B cell (primary cell): ENCODE data around the gene CPPED1. TPM values are rescaled to one million over a fixed set of nuclear protein-coding genes. Genes with fewer than 3 reads are reported as not detected.

Experiments used
- ATAC-seq: fragments of 200-7000 bp; cut with Tn5 transposase; one replicate; pipeline ENCODE4 v1.10.0; 2021; ENCODE audit warnings: low read depth, mild to moderate bottlenecking, moderate number of reproducible peaks, moderate library complexity
- CTCF ChIA-PET: fragments of 350-600 bp; sonication (Branson Sonifier 250); formaldehyde crosslinking; loops from one replicate; lab custom pipeline; 2021; ENCODE audit warnings: antibody characterized with exemption, inconsistent platforms; lab: Charles Lee
- POLR2A ChIA-PET: fragments of 350-600 bp; sonication (Branson Sonifier 250); formaldehyde crosslinking; loops from one replicate; lab custom pipeline; 2021; ENCODE audit warnings: antibody characterized with exemption; lab: Charles Lee
- DNase-seq: peaks from one replicate; pipeline ENCODE4 v3.0.0; 2013
- H2AFZ ChIP-seq: 2 replicates; pipeline ENCODE4 v1.6.1; 2012; ENCODE audit warnings: mild to moderate bottlenecking, low read depth, low read length; ENCODE audit not compliant: insufficient read depth, poor library complexity, severe bottlenecking
- H3K27ac ChIP-seq, 2 donors: 1 replicate in 1 of 2; 2 replicates in 1 of 2; pipeline ENCODE4 v1.5.1; 2012 to 2013; ENCODE audit warnings: low read length in 2 of 2, mild to moderate bottlenecking in 2 of 2, moderate library complexity in 1 of 2
- H3K27me3 ChIP-seq, 4 experiments: fragments of 200-600 bp in 1 of 4; sonication (generic) in 1 of 4; replicated peaks in 1 of 4; 1 replicate in 2 of 4; 2 replicates in 2 of 4; pipeline versions ENCODE4 v1.6.1 to v1.7.0; 2013 to 2016; ENCODE audit warnings: low read length in 3 of 4, mild to moderate bottlenecking in 2 of 4, mixed read lengths in 1 of 4, moderate library complexity in 1 of 4; ENCODE audit not compliant: insufficient read depth in 4 of 4, control insufficient read depth in 3 of 4; ENCODE audit errors: control extremely low read depth in 1 of 4
- H3K36me3 ChIP-seq, 2 experiments: replicated peaks in 1 of 2; 1 replicate in 1 of 2; 2 replicates in 1 of 2; pipeline versions ENCODE4 v1.6.1 to v1.7.1; 2013; ENCODE audit warnings: low read length in 1 of 2; ENCODE audit not compliant: insufficient read depth in 2 of 2, control insufficient read depth in 1 of 2; ENCODE audit errors: control extremely low read depth in 1 of 2, extremely low read depth in 1 of 2
- H3K4me1 ChIP-seq, 2 donors: fragments of 200-600 bp in 1 of 2; sonication (generic) in 1 of 2; 1 replicate in 1 of 2; 2 replicates in 1 of 2; pipeline versions ENCODE4 v1.5.1 to v1.6.1; 2013 to 2017; ENCODE audit warnings: low read length in 2 of 2; ENCODE audit not compliant: control insufficient read depth in 2 of 2, insufficient read depth in 2 of 2
- H3K4me2 ChIP-seq: replicated peaks from 2 replicates; pipeline ENCODE3; 2012; ENCODE audit warnings: mild to moderate bottlenecking, low read depth, low read length; ENCODE audit not compliant: poor library complexity, severe bottlenecking
- H3K4me3 ChIP-seq, 5 experiments: fragments of 200-600 bp in 1 of 5; sonication (generic) in 1 of 5; 1 replicate in 3 of 5; 2 replicates in 2 of 5; pipeline versions ENCODE4 v1.5.1 to v1.7.0; 2011 to 2016; ENCODE audit warnings: low read length in 4 of 5, mild to moderate bottlenecking in 4 of 5, low read depth in 2 of 5, control low read depth in 1 of 5, moderate library complexity in 1 of 5; ENCODE audit not compliant: insufficient read depth in 1 of 5; ENCODE audit errors: control extremely low read depth in 1 of 5, extremely low read depth in 1 of 5
- H3K79me2 ChIP-seq: fragments of 200-600 bp; sonication (generic); one replicate; pipeline ENCODE4 v1.6.0; 2016; ENCODE audit warnings: low read length; ENCODE audit not compliant: control insufficient read depth, insufficient read depth
- H3K9ac ChIP-seq: fragments of 200-600 bp; sonication (generic); 2 replicates; pipeline ENCODE4 v1.6.1; 2017; ENCODE audit warnings: mild to moderate bottlenecking, low read length, moderate library complexity
- H3K9me3 ChIP-seq, 3 donors: one replicate each; pipeline versions ENCODE4 v1.6.1 to v1.7.1; 2013; ENCODE audit warnings: low read length in 2 of 3; ENCODE audit not compliant: control insufficient read depth in 2 of 3, insufficient read depth in 1 of 3; ENCODE audit errors: control extremely low read depth in 1 of 3
- H4K20me1 ChIP-seq: 2 replicates; pipeline ENCODE4 v1.6.0; 2012; ENCODE audit warnings: mild to moderate bottlenecking, low read length; ENCODE audit not compliant: insufficient read depth, control insufficient read depth, poor library complexity, severe bottlenecking
- H3K27ac Mint-ChIP-seq: one replicate; pipeline ENCODE4 v1.8.0; 2021; ENCODE audit warnings: mixed read lengths
- H3K27me3 Mint-ChIP-seq: one replicate; pipeline ENCODE4 v1.8.0; 2021; ENCODE audit warnings: mixed read lengths
- H3K4me1 Mint-ChIP-seq: one replicate; pipeline ENCODE4 v1.8.0; 2021; ENCODE audit warnings: mixed read lengths
- H3K4me3 Mint-ChIP-seq: one replicate; pipeline ENCODE4 v1.8.0; 2021; ENCODE audit warnings: mixed read lengths
- H3K9me3 Mint-ChIP-seq: one replicate; pipeline ENCODE4 v1.8.0; 2022; ENCODE audit warnings: mixed read lengths; ENCODE audit not compliant: insufficient read depth
- EZH2 ChIP-seq: IDR thresholded peaks from 2 replicates; pipeline ENCODE4 v1.6.1; 2012; ENCODE audit warnings: borderline replicate concordance, low read depth, mild to moderate bottlenecking, moderate library complexity, low read length; ENCODE audit not compliant: insufficient read depth, poor library complexity, severe bottlenecking
- WGBS: methylation state at CpG from one replicate; pipeline ENCODE4 v1.1.5; 2013; ENCODE audit warnings: missing lambda C conversion rate; ENCODE audit not compliant: insufficient coverage; 5-methylcytosine and 5-hydroxymethylcytosine counted together
- intact Hi-C: fragments of 100-400 bp; cut with micrococcal nuclease; formaldehyde crosslinking; loops from one replicate; pipeline ENCODE4 v1.10.0; 2022
- polyA plus RNA-seq: library from polyadenylated mRNA; depleted of rRNA; stranded (reverse); fragments of >200 nt; gene quantifications from 2 replicates; pipeline ENCODE4 v1.2.3, GENCODE V29; 2012
- small RNA-seq: library from RNA; depleted of rRNA; stranded (forward); fragments of <200 nt; gene quantifications from one replicate; pipeline ENCODE3, GENCODE V24; 2012; ENCODE audit warnings: low replicate concordance, low read depth; ENCODE audit not compliant: insufficient read length
- total RNA-seq, 2 donors: library from RNA; stranded (reverse); fragments of 120-200 nt in 1 of 2; gene quantifications; 1 replicate in 1 of 2; 2 replicates in 1 of 2; pipeline versions ENCODE4 v1.2.3 to v1.2.4, GENCODE V29; 2013 to 2022
- TF ChIP-seq, protein P1 (sequence below): fragments of 200-600 bp; IDR thresholded peaks from one replicate; pipeline ENCODE4 v1.8.0; 2022; ENCODE audit warnings: antibody characterized with exemption, mild to moderate bottlenecking

Gene CPPED1
- total and polyA plus RNA-seq, 2 donors (not counting 1 experiment from before 2014, with no cell fraction given), result 5.9 to 11.3 TPM

DNA sequence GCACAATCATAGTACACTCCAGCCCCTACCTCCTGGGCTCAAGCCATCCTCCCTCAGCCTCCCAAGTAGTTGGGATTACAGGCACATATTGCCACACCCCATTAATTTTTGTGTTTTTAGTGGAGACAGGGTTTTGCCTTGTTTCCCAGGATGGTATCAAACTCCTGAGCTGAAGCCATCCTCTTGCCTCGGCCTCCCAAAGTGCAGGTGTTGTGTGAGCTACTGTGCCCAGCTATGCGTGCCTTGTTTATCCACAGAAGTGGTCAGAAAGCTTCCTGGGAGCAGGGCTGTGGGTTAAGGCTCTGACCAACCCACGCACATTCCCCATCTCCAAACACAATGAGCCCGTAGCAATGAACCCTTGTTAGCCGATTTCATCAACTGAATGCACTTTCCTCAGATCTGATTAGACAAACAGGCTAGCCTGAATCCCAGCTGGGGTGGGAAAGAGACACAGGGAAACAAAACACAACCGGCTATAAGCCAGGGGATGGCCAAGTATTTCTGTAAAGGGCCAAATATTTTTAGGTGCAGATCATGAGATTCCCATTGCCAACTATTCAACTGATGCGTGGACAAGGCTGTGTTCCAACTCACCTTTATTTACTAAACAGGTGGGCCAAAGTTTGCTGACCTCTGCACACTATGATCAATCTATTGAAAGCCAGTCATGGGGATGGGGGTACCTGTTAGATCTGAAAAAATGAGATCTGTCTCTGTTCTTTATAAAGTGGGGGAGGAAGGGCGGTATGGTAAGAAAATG lies 193.6 kb downstream of the CPPED1 start:
- POLR2A ChIA-PET, result no interaction called here
- TF ChIP-seq EZH2, result no peak
- TF ChIP-seq, protein P1, sequence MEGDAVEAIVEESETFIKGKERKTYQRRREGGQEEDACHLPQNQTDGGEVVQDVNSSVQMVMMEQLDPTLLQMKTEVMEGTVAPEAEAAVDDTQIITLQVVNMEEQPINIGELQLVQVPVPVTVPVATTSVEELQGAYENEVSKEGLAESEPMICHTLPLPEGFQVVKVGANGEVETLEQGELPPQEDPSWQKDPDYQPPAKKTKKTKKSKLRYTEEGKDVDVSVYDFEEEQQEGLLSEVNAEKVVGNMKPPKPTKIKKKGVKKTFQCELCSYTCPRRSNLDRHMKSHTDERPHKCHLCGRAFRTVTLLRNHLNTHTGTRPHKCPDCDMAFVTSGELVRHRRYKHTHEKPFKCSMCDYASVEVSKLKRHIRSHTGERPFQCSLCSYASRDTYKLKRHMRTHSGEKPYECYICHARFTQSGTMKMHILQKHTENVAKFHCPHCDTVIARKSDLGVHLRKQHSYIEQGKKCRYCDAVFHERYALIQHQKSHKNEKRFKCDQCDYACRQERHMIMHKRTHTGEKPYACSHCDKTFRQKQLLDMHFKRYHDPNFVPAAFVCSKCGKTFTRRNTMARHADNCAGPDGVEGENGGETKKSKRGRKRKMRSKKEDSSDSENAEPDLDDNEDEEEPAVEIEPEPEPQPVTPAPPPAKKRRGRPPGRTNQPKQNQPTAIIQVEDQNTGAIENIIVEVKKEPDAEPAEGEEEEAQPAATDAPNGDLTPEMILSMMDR, result no peak
- DNase-seq (no peak), ATAC-seq (no peak)
- H3K4me3 Mint-ChIP-seq, result no peak overlapping the region
- H3K27me3 ChIP-seq, result no peaks in the 10 kb centered on the region
- H3K4me2 ChIP-seq, result no peak overlapping the region
- no peak overlapping the region for H3K27ac ChIP-seq
- no peak overlapping the region for H3K4me3 ChIP-seq
- H4K20me1 ChIP-seq, result no peaks in the 10 kb centered on the region
- H3K4me1 Mint-ChIP-seq, result no peaks in the 10 kb centered on the region
- no peak overlapping the region for H3K27ac Mint-ChIP-seq
- peaks cover 24% of the 10 kb centered on the region for H3K27me3 Mint-ChIP-seq
- peaks cover 6% of the 10 kb centered on the region for H3K9me3 Mint-ChIP-seq
- no peak overlapping the region for H3K9ac ChIP-seq
- 92% methylated on average over 5 of the region's 8 CpGs for WGBS
- no peak overlapping the region for H2AFZ ChIP-seq
- intact Hi-C loops, result no loop called here
- no peaks in the 10 kb centered on the region for H3K9me3 ChIP-seq
- CTCF ChIA-PET, result no interaction called here
- no peaks in the 10 kb centered on the region for H3K4me1 ChIP-seq
- H3K79me2 ChIP-seq, result no peaks in the 10 kb centered on the region
- H3K36me3 ChIP-seq, result no peaks in the 10 kb centered on the region

Small RNA genes lying within 50 kb of the gene (small RNA-seq; reads per million reads assigned to genes)
- gene MIR4718 (not detected), gene RF00443 (not detected)

Other genes starting within 250 kb of the CPPED1 start
- 0.07 and 0.19 TPM in 2 replicates for gene SHISA9, start 97.7 kb upstream of the CPPED1 start, total RNA-seq
- gene SHISA9, start 97.7 kb upstream of the CPPED1 start, polyA plus RNA-seq, result 0.01 and 0.03 TPM in 2 replicates